ENCODE data around the gene ADH4. TPM values are rescaled to one million over a fixed set of nuclear protein-coding genes. Genes with fewer than 3 reads are reported as not detected.

The ADH4 gene
- total RNA-seq, 1 experiment from 2014 or later: not detected

GRCh38 chr4:99076292-99076976 is 67.7 kb downstream of the ADH4 start:
- no peak overlapping the region for H3K4me3 Mint-ChIP-seq (ENCODE audit: unreplicated experiment)
- TF ChIP-seq, protein P1, sequence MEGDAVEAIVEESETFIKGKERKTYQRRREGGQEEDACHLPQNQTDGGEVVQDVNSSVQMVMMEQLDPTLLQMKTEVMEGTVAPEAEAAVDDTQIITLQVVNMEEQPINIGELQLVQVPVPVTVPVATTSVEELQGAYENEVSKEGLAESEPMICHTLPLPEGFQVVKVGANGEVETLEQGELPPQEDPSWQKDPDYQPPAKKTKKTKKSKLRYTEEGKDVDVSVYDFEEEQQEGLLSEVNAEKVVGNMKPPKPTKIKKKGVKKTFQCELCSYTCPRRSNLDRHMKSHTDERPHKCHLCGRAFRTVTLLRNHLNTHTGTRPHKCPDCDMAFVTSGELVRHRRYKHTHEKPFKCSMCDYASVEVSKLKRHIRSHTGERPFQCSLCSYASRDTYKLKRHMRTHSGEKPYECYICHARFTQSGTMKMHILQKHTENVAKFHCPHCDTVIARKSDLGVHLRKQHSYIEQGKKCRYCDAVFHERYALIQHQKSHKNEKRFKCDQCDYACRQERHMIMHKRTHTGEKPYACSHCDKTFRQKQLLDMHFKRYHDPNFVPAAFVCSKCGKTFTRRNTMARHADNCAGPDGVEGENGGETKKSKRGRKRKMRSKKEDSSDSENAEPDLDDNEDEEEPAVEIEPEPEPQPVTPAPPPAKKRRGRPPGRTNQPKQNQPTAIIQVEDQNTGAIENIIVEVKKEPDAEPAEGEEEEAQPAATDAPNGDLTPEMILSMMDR (IDR thresholded peaks at IDR 0.05; ENCODE audit: unreplicated experiment): no peak
- H3K4me1 Mint-ChIP-seq (ENCODE audit: insufficient read depth, unreplicated experiment): no peaks in the 10 kb centered on the region
- H3K27me3 Mint-ChIP-seq (ENCODE audit: insufficient read depth, unreplicated experiment): no peaks in the 10 kb centered on the region
- BruUV-seq (replicated peaks): no TSS peak
- H3K27ac Mint-ChIP-seq (ENCODE audit: low read depth, unreplicated experiment): no peak overlapping the region
- ChIA-PET CTCF (no interaction called here), POLR2A (interaction anchor here (0.7 kb wide), 1 partner anchor 148 kb away, joined by 3 read pairs; no protein-coding TSS in a partner anchor)
- DNase-seq (ENCODE audit: unreplicated experiment): no peak
- peaks cover 98% of the 10 kb centered on the region for H3K36me3 Mint-ChIP-seq (ENCODE audit: insufficient read depth, unreplicated experiment)
- H3K9me3 Mint-ChIP-seq (ENCODE audit: unreplicated experiment): no peaks in the 10 kb centered on the region
- intact Hi-C loops (cut with micrococcal nuclease): no loop called here

DNA sequence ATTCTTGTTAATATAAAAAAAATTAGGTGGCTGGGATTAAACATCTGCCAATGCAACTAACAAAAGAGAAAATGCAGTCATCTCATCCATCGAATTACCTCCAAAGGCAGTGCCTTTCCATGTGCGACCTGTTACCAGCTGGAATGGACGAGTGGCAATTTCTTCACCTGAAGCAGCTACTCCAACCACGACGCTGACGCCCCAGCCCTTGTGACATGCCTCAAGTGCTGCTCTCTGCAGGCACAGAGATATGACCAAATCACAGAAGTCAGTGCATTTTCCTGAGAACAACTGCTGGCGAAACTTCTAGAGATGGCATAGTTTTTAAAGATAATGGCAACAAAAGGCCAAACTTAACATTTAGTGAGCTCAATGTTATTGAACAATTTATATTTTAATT is 69.3 kb downstream of the ADH4 start:
- BruUV-seq (replicated peaks): no TSS peak
- H3K36me3 Mint-ChIP-seq (ENCODE audit: insufficient read depth, unreplicated experiment): peaks cover 97% of the 10 kb centered on the region
- H3K4me1 Mint-ChIP-seq (ENCODE audit: insufficient read depth, unreplicated experiment): no peaks in the 10 kb centered on the region
- intact Hi-C loops (cut with micrococcal nuclease): no loop called here
- no peak overlapping the region for H3K4me3 Mint-ChIP-seq (ENCODE audit: unreplicated experiment)
- H3K9me3 Mint-ChIP-seq (ENCODE audit: unreplicated experiment): no peaks in the 10 kb centered on the region
- CTCF ChIA-PET: interaction anchor here (0.5 to 1.1 kb wide), 5 partner anchors 13 to 389 kb away, joined by 3 to 4 read pairs (median 3); no protein-coding TSS in a partner anchor
- no peak overlapping the region for H3K27ac Mint-ChIP-seq (ENCODE audit: low read depth, unreplicated experiment)
- H3K27me3 Mint-ChIP-seq (ENCODE audit: insufficient read depth, unreplicated experiment): no peaks in the 10 kb centered on the region
- DNase-seq (ENCODE audit: unreplicated experiment): no peak
- TF ChIP-seq, protein P1 (IDR thresholded peaks at IDR 0.05; ENCODE audit: unreplicated experiment): no peak
- POLR2A ChIA-PET: interaction anchor here (0.6 to 2.1 kb wide), 2 partner anchors 13 to 337 kb away, joined by 3 to 8 read pairs; partner anchors contain the start of gene ADH5

Other genes with a start within 250 kb of the ADH4 start
- 104 and 106 TPM in 2 replicates for gene EIF4E, start 215.2 kb downstream of the ADH4 start, total RNA-seq (2022)
- 43.5 and 61.4 TPM in 2 replicates for gene METAP1, start 148.6 kb downstream of the ADH4 start, total RNA-seq (2022)
- 110 and 112 TPM in 2 replicates for gene ADH5, start 55.5 kb downstream of the ADH4 start, total RNA-seq (2022)
- not detected in 2 replicates for gene ADH6, start 74.9 kb upstream of the ADH4 start, total RNA-seq (2022)
- gene ADH1A, start 146.7 kb upstream of the ADH4 start, total RNA-seq (2022): 0.21 TPM in 1 of 2 replicates, not detected in the other
- 24.2 and 32.0 TPM in 2 replicates for gene ADH1B, start 177.1 kb upstream of the ADH4 start, total RNA-seq (2022)
- gene ADH1C, start 208.4 kb upstream of the ADH4 start, total RNA-seq (2022): not detected in 2 replicates

All from MCF 10A (cell line).